22Rv1 (cell line): Measurements from ENCODE around the gene IVNS1ABP.
"Not testable (repeated sequence)": the region's sequence is repeated elsewhere in the genome, so short reads cannot be mapped to it uniquely, and the experiment has no call there.

Experiments used
- ZFX ChIP-seq: fragments of 450-650 bp; IDR thresholded peaks from 2 replicates; pipeline ENCODE4 v1.6.1; 2017; ENCODE audit warnings: antibody characterized with exemption, borderline replicate concordance
- TF ChIP-seq, protein P1 (sequence below): fragments of 450-650 bp; IDR thresholded peaks from 2 replicates; pipeline ENCODE4 v1.5.1; 2017; ENCODE audit warnings: mild to moderate bottlenecking

DNA sequence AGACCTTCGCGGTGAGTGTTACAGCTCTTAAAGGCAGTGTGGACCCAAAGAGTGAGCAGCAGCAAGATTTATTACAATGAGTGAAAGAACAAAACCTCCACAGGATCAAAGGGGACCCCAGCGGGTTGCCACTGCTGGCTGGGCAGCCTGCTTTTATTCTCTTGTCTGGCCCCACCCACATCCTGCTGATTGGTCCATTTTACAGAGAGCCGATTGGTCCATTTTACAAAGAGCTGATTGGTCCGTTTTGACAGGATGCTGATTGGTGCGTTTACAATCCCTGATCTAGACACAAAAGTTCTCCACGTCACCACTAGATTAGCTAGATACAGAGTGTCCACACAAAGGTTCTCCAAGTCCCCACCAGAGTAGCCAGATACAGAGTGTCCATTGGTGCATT, 4.1 kb upstream of the IVNS1ABP start:
- TF ChIP-seq, protein P1, sequence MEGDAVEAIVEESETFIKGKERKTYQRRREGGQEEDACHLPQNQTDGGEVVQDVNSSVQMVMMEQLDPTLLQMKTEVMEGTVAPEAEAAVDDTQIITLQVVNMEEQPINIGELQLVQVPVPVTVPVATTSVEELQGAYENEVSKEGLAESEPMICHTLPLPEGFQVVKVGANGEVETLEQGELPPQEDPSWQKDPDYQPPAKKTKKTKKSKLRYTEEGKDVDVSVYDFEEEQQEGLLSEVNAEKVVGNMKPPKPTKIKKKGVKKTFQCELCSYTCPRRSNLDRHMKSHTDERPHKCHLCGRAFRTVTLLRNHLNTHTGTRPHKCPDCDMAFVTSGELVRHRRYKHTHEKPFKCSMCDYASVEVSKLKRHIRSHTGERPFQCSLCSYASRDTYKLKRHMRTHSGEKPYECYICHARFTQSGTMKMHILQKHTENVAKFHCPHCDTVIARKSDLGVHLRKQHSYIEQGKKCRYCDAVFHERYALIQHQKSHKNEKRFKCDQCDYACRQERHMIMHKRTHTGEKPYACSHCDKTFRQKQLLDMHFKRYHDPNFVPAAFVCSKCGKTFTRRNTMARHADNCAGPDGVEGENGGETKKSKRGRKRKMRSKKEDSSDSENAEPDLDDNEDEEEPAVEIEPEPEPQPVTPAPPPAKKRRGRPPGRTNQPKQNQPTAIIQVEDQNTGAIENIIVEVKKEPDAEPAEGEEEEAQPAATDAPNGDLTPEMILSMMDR: not testable (repeated sequence)
- not testable (repeated sequence) for TF ChIP-seq ZFX
